Endothelial cell of umbilical vein (primary cell): ENCODE measurements around the gene IL31RA.

ENCODE experiments used
- EZH2 ChIP-seq: IDR thresholded peaks from 2 replicates; pipeline ENCODE4 v1.6.1; 2012; ENCODE audit warnings: borderline replicate concordance, low read depth, mild to moderate bottlenecking, moderate library complexity, low read length, inconsistent platforms; ENCODE audit not compliant: severe bottlenecking
- GATA2 ChIP-seq: IDR thresholded peaks from 2 replicates; pipeline ENCODE4 v1.7.0; 2011; ENCODE audit warnings: low read depth, mild to moderate bottlenecking, moderate library complexity, mixed read lengths, low read length; ENCODE audit not compliant: insufficient read length, insufficient read depth
- JUN ChIP-seq: IDR thresholded peaks from 2 replicates; pipeline ENCODE4 v1.6.1; 2011; ENCODE audit warnings: borderline replicate concordance, low read depth; ENCODE audit not compliant: insufficient read length, insufficient read depth
- MYC ChIP-seq: IDR thresholded peaks from one replicate; pipeline ENCODE4 v1.6.1; 2011; ENCODE audit warnings: mild to moderate bottlenecking, low read depth, low read length
- POLR2A ChIP-seq: IDR thresholded peaks from 2 replicates; pipeline ENCODE4 v1.6.1; 2012; ENCODE audit warnings: low read depth, mild to moderate bottlenecking, control low read depth, low read length
- POLR2AphosphoS5 ChIP-seq: IDR thresholded peaks from 2 replicates; pipeline ENCODE4 v1.6.1; 2012; ENCODE audit warnings: low read depth, mild to moderate bottlenecking, control low read depth, low read length, moderate library complexity; ENCODE audit not compliant: insufficient read depth
- TF ChIP-seq, protein P1 (sequence below), 2 donors: IDR thresholded peaks; 1 replicate in 1 of 2; 2 replicates in 1 of 2; pipeline ENCODE4 v1.5.1; 2011; ENCODE audit warnings: low read length in 2 of 2, mild to moderate bottlenecking in 2 of 2, moderate library complexity in 2 of 2, control low read depth in 1 of 2, inconsistent platforms in 1 of 2, low read depth in 1 of 2; ENCODE audit not compliant: insufficient read depth in 1 of 2; ENCODE audit errors: extremely low read depth in 1 of 2
- TF ChIP-seq, protein P2 (sequence below): IDR thresholded peaks from 2 replicates; pipeline ENCODE4 v1.6.1; 2011; ENCODE audit not compliant: insufficient read depth, insufficient read length

DNA sequence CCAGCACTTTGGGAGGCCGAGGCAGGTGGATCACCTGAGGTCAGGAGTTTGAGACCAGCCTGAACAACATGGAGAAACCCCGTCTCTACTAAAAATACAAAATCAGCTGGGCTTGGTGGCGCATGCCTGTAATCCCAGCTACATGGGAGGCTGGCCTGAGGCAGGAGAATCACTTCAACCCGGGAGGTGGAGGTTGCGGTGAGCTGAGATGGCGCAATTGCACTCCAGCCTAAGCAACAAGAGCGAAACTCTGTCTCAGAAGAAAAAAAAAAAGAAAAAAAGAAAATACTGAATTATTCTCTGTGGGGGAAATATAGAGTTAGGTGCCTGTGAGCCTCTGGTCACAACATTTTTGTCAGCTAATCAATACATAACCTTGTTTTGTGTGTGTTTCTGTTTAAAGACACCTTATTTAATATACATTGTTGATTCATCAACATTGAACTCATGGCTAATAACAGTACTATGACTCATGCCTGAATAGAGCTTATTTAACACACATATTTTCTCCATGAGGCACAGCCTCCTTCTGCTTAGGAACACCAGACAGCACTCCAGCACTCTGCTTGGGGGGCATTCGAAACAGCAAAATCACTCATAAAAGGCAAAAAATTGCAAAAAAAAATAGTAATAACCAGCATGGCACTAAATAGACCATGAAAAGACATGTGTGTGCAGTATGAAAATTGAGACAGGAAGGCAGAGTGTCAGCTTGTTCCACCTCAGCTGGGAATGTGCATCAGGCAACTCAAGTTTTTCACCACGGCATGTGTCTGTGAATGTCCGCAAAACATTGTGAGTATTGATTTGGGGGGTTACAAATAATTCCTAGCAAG, at the start of gene IL31RA:
- TF ChIP-seq EZH2: no peak
- no peak for TF ChIP-seq POLR2A
- TF ChIP-seq, protein P1, sequence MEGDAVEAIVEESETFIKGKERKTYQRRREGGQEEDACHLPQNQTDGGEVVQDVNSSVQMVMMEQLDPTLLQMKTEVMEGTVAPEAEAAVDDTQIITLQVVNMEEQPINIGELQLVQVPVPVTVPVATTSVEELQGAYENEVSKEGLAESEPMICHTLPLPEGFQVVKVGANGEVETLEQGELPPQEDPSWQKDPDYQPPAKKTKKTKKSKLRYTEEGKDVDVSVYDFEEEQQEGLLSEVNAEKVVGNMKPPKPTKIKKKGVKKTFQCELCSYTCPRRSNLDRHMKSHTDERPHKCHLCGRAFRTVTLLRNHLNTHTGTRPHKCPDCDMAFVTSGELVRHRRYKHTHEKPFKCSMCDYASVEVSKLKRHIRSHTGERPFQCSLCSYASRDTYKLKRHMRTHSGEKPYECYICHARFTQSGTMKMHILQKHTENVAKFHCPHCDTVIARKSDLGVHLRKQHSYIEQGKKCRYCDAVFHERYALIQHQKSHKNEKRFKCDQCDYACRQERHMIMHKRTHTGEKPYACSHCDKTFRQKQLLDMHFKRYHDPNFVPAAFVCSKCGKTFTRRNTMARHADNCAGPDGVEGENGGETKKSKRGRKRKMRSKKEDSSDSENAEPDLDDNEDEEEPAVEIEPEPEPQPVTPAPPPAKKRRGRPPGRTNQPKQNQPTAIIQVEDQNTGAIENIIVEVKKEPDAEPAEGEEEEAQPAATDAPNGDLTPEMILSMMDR (IDR thresholded peaks at IDR 0.05; ENCODE audit: extremely low read depth in 1 of 2, insufficient read depth in 1 of 2, low read depth in 1 of 2, low read length in 2 of 2): no peak
- TF ChIP-seq JUN: peak; percentile 87
- no peak for TF ChIP-seq POLR2AphosphoS5
- TF ChIP-seq MYC: no peak
- TF ChIP-seq, protein P2, sequence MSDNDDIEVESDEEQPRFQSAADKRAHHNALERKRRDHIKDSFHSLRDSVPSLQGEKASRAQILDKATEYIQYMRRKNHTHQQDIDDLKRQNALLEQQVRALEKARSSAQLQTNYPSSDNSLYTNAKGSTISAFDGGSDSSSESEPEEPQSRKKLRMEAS: no peak
- no peak for TF ChIP-seq GATA2
